H9 (cell line): ENCODE results near the gene ZNF81. TPM values are rescaled to one million over a fixed set of nuclear protein-coding genes. Genes with fewer than 3 reads are reported as not detected.
"Not testable (repeated sequence)": the region's sequence is repeated elsewhere in the genome, so short reads cannot be mapped to it uniquely, and the experiment has no call there.

Experiments used
- DNase-seq: peaks from one replicate; pipeline ENCODE4 v3.0.0-alpha.2; 2017
- H2AFZ ChIP-seq: one replicate; pipeline ENCODE4 v1.6.1; 2013; ENCODE audit warnings: mild to moderate bottlenecking, low read length, control low read depth, moderate library complexity
- H2AK5ac ChIP-seq: 2 replicates; pipeline ENCODE4 v1.6.1; 2013; ENCODE audit warnings: low read length, control low read depth, mixed read lengths; ENCODE audit not compliant: insufficient read length
- H2BK120ac ChIP-seq: one replicate; pipeline ENCODE4 v1.6.1; 2013; ENCODE audit warnings: low read depth, mild to moderate bottlenecking, low read length, control low read depth, inconsistent platforms; ENCODE audit not compliant: poor library complexity, severe bottlenecking
- H2BK12ac ChIP-seq: 2 replicates; pipeline ENCODE4 v1.6.1; 2013; ENCODE audit warnings: low read length, control low read depth, mixed read lengths, low read depth; ENCODE audit not compliant: insufficient read length
- H2BK15ac ChIP-seq: 2 replicates; pipeline ENCODE4 v1.6.1; 2013; ENCODE audit warnings: low read depth, low read length, control low read depth
- H2BK20ac ChIP-seq: one replicate; pipeline ENCODE4 v1.6.1; 2013; ENCODE audit warnings: low read depth, mild to moderate bottlenecking, low read length, control low read depth, inconsistent platforms; ENCODE audit not compliant: poor library complexity, severe bottlenecking
- H2BK5ac ChIP-seq: 2 replicates; pipeline ENCODE4 v1.6.1; 2013; ENCODE audit warnings: low read length, control low read depth, mixed read lengths; ENCODE audit not compliant: insufficient read length
- H3K14ac ChIP-seq: 2 replicates; pipeline ENCODE4 v1.6.1; 2013; ENCODE audit warnings: low read length, control low read depth; ENCODE audit not compliant: insufficient read depth
- H3K18ac ChIP-seq: 2 replicates; pipeline ENCODE4 v1.6.1; 2013; ENCODE audit warnings: low read depth, mild to moderate bottlenecking, mixed read lengths, low read length, control low read depth; ENCODE audit not compliant: insufficient read length
- H3K23ac ChIP-seq: 2 replicates; pipeline ENCODE4 v1.6.1; 2013; ENCODE audit warnings: low read length, control low read depth, mixed read lengths, low read depth; ENCODE audit not compliant: insufficient read length
- H3K23me2 ChIP-seq: 2 replicates; pipeline ENCODE4 v1.6.1; 2013; ENCODE audit warnings: low read depth, mild to moderate bottlenecking, mixed read lengths, low read length, control low read depth; ENCODE audit not compliant: insufficient read length, poor library complexity, severe bottlenecking
- H3K27ac ChIP-seq: 2 replicates; pipeline ENCODE4 v1.5.1; 2013; ENCODE audit warnings: low read length, control low read depth, mixed read lengths, low read depth; ENCODE audit not compliant: insufficient read length
- H3K27me3 ChIP-seq: 2 replicates; pipeline ENCODE4 v1.6.1; 2013; ENCODE audit warnings: low read length, control low read depth, inconsistent platforms; ENCODE audit not compliant: insufficient read depth
- H3K4ac ChIP-seq: 2 replicates; pipeline ENCODE4 v1.6.1; 2013; ENCODE audit warnings: low read depth, mild to moderate bottlenecking, control low read depth, inconsistent platforms, low read length, moderate library complexity
- H3K4me1 ChIP-seq: 2 replicates; pipeline ENCODE4 v1.6.1; 2013; ENCODE audit warnings: low read length, control low read depth, inconsistent platforms; ENCODE audit not compliant: insufficient read depth
- H3K4me2 ChIP-seq: 2 replicates; pipeline ENCODE4 v1.6.1; 2013; ENCODE audit warnings: low read length, control low read depth, mixed read lengths; ENCODE audit not compliant: insufficient read length, insufficient read depth
- H3K56ac ChIP-seq: 2 replicates; pipeline ENCODE4 v1.6.1; 2013; ENCODE audit warnings: low read depth, mild to moderate bottlenecking, mixed read lengths, low read length, control low read depth; ENCODE audit not compliant: insufficient read length
- H3K79me1 ChIP-seq: 2 replicates; pipeline ENCODE4 v1.6.1; 2013; ENCODE audit warnings: low read depth, mild to moderate bottlenecking, moderate library complexity, low read length, control low read depth, inconsistent platforms; ENCODE audit not compliant: insufficient read depth, poor library complexity, severe bottlenecking
- H3K79me2 ChIP-seq: 2 replicates; pipeline ENCODE4 v1.6.1; 2013; ENCODE audit warnings: low read length, control low read depth, inconsistent platforms; ENCODE audit not compliant: insufficient read depth
- H3K9ac ChIP-seq: 2 replicates; pipeline ENCODE4 v1.6.1; 2013; ENCODE audit warnings: low read length, control low read depth, mixed read lengths; ENCODE audit not compliant: insufficient read length; ENCODE audit errors: extremely low read depth
- H3K9me3 ChIP-seq: one replicate; pipeline ENCODE4 v1.6.1; 2013; ENCODE audit warnings: low read depth, low read length, inconsistent platforms; ENCODE audit not compliant: control insufficient read depth
- H3T11ph ChIP-seq: one replicate; pipeline ENCODE4 v1.6.1; 2013; ENCODE audit warnings: mild to moderate bottlenecking, low read length, control low read depth, inconsistent platforms
- H4K20me1 ChIP-seq: one replicate; pipeline ENCODE4 v1.6.1; 2013; ENCODE audit not compliant: control insufficient read depth, insufficient read length, insufficient read depth
- H4K5ac ChIP-seq: 2 replicates; pipeline ENCODE4 v1.6.1; 2013; ENCODE audit warnings: low read depth, mild to moderate bottlenecking, mixed read lengths, low read length, control low read depth; ENCODE audit not compliant: insufficient read length
- H4K8ac ChIP-seq: replicated peaks from 2 replicates; pipeline ENCODE4 v1.6.1; 2013; ENCODE audit warnings: low read length, control low read depth, mixed read lengths, low read depth; ENCODE audit not compliant: insufficient read length
- H4K91ac ChIP-seq: 2 replicates; pipeline ENCODE4 v1.6.1; 2013; ENCODE audit warnings: low read depth, mild to moderate bottlenecking, moderate library complexity, mixed read lengths, low read length, control low read depth; ENCODE audit not compliant: insufficient read length
- H3K27ac Mint-ChIP-seq, 3 experiments: 2 replicates in 2 of 3; 3 replicates in 1 of 3; pipeline ENCODE4 v1.8.0; 2020 to 2021; ENCODE audit warnings: mixed read lengths in 3 of 3, mild to moderate bottlenecking in 1 of 3, moderate library complexity in 1 of 3
- H3K27me3 Mint-ChIP-seq: 2 replicates; pipeline ENCODE4 v1.8.0; 2021; ENCODE audit warnings: low read depth, mild to moderate bottlenecking, moderate library complexity, mixed read lengths
- H3K36me3 Mint-ChIP-seq, 3 experiments: 2 replicates in 2 of 3; 3 replicates in 1 of 3; pipeline ENCODE4 v1.8.0; 2020 to 2021; ENCODE audit warnings: low read depth in 3 of 3, mixed read lengths in 3 of 3; ENCODE audit not compliant: insufficient read depth in 1 of 3
- H3K4me1 Mint-ChIP-seq, 2 experiments: 2 replicates each; pipeline ENCODE4 v1.8.0; 2020; ENCODE audit warnings: mixed read lengths in 2 of 2
- H3K4me3 Mint-ChIP-seq, 2 experiments: 2 replicates in 1 of 2; 3 replicates in 1 of 2; pipeline ENCODE4 v1.8.0; 2020 to 2021; ENCODE audit warnings: mild to moderate bottlenecking in 2 of 2, mixed read lengths in 2 of 2, moderate library complexity in 1 of 2
- H3K9me3 Mint-ChIP-seq, 2 experiments: 2 replicates in 1 of 2; 3 replicates in 1 of 2; pipeline ENCODE4 v1.8.0; 2020; ENCODE audit warnings: mild to moderate bottlenecking in 2 of 2, mixed read lengths in 2 of 2, moderate library complexity in 1 of 2
- WGBS: extraction: QIAGEN DNeasy Blood & Tissue Kit; methylation state at CpG from one replicate; pipeline ENCODE4 v1.1.7; 2013; ENCODE audit warnings: missing lambda C conversion rate, low lambda C conversion rate, mixed read lengths; ENCODE audit not compliant: insufficient read length; ENCODE audit errors: extremely low coverage; 5-methylcytosine and 5-hydroxymethylcytosine counted together
- total RNA-seq: library from RNA; stranded (reverse); gene quantifications from 2 replicates; pipeline ENCODE4 v1.2.1, GENCODE V29; 2021

Gene ZNF81
- total RNA-seq, 1 experiment from 2014 or later: 11.0 TPM

DNA sequence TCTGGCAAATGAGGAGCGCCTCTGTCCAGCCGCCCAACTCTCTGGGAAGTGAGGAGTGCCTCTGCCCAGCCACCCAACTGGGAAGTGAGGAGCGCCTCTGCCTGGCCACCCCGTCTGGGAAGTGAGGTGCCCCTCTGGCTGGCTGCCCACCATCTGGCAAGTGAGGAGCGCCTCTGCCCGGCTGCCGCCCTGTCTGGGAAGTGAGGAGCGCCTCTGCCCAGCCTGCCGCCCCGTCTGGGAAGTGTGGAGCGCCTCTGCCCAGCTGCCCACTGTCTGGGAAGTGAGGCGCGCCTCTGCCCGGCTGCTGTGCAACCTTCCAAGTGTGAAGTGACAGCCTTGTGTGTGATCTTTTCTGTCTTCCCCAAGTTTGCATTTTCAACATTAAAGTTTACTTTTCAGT is 128.8 kb downstream of the ZNF81 start:
- H3K27ac ChIP-seq, H4K5ac ChIP-seq, H3K27me3 ChIP-seq, H3K79me2 ChIP-seq, H3K14ac ChIP-seq, H2AFZ ChIP-seq, H3K4ac ChIP-seq, H3K27ac Mint-ChIP-seq, H3K4me3 Mint-ChIP-seq, H3K4me1 Mint-ChIP-seq, H4K20me1 ChIP-seq, DNase-seq, H4K91ac ChIP-seq, H3K56ac ChIP-seq, H2BK15ac ChIP-seq, H2BK12ac ChIP-seq, H2BK120ac ChIP-seq, H4K8ac ChIP-seq, H3K23ac ChIP-seq, H3K4me2 ChIP-seq, H3K18ac ChIP-seq, H3K9ac ChIP-seq, H2BK5ac ChIP-seq, H3T11ph ChIP-seq, H3K4me1 ChIP-seq, H2AK5ac ChIP-seq, H3K79me1 ChIP-seq, H3K23me2 ChIP-seq, H3K27me3 Mint-ChIP-seq, H2BK20ac ChIP-seq: not testable (repeated sequence)
- WGBS: no CpG with 5 or more reads among the region's 14 CpGs
- H3K36me3 Mint-ChIP-seq: peaks cover 31 to 40% (median 35%) of the 10 kb centered on the region in 3 experiments; a peak in 6 of 7 replicates
- H3K9me3 ChIP-seq: peaks cover 50% of the 10 kb centered on the region
- H3K9me3 Mint-ChIP-seq: peaks cover 88 to 95% of the 10 kb centered on the region in 2 experiments

Other genes with a start within 250 kb of the ZNF81 start
- 11.7 TPM in 2 replicates for gene SYN1, start 217.0 kb upstream of the ZNF81 start, total RNA-seq
- 2.3 and 2.8 TPM in 2 replicates for gene CFP, start 207.0 kb upstream of the ZNF81 start, total RNA-seq
- gene ELK1, start 186.3 kb upstream of the ZNF81 start, total RNA-seq: 49.2 and 49.8 TPM in 2 replicates
- 83.0 and 95.1 TPM in 2 replicates for gene UXT, start 177.7 kb upstream of the ZNF81 start, total RNA-seq
- 7.5 and 7.6 TPM in 2 replicates for gene ZNF182, start 167.1 kb downstream of the ZNF81 start, total RNA-seq
- not detected in 2 replicates for gene SPACA5, start 170.1 kb downstream of the ZNF81 start, total RNA-seq
- gene ZNF630, start 234.7 kb downstream of the ZNF81 start, total RNA-seq: 1.2 and 1.5 TPM in 2 replicates